ENCODE results near the gene LATS1. TPM values are rescaled to one million over a fixed set of nuclear protein-coding genes. Genes with fewer than 3 reads are reported as not detected.

LATS1 gene
- total and polyA plus RNA-seq, 4 donors: 2.7 to 9.2 (median 5.5) TPM

DNA sequence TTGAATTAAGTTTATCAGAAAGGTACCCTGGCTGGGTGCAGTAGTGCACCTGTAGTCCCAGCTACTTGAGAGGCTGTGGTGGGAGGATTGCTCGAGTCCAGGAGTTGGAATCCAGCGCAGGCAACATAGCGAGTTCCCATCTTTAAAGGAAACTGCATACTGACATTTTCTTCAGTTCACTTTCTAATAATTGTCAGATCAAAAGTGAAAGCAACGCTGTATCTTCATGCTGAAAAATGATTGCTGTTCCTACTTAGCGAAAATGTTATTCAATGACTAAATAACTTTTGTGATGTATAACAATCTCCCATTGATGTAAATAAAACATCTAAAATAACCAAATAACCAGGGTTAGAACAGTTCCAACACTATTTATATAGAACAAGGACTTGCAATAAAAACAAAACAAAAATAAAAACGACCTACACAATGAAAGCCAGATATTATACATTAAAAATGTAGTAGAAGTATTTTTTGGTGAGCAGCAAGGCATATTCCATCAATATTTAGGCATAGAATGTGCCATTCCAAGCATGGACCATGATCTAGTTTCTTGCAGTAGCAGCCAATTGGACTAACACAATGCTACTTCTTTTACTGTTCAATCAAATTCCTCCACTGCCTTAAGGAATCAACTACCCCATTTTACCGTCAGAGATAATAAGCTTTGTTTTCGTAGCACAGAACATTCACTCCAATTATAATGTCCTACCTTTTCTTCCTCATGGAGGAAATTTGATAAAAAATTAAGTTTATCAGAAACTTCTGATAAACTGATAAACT is 1.5 kb downstream of the LATS1 start:
- no peak for DNase-seq (ENCODE audit: low spot score)
- Histone ChIP-seq H3K4me1 (ENCODE audit: control insufficient read depth in 4 of 4, insufficient read depth in 4 of 4, low read length in 3 of 4) (peaks cover 5 to 21% (median 11%) of the 10 kb centered on the region in 4 donors), H3K27me3 (ENCODE audit: control insufficient read depth in 4 of 4, insufficient read depth in 4 of 4, low read length in 3 of 4) (no peaks in the 10 kb centered on the region), H3K36me3 (ENCODE audit: control insufficient read depth in 4 of 4, insufficient read depth in 3 of 4, low read depth in 1 of 4, low read length in 3 of 4) (no peaks in the 10 kb centered on the region), H3K9me3 (ENCODE audit: control insufficient read depth in 4 of 4, low read length in 3 of 4) (no peaks in the 10 kb centered on the region), H3K27ac (ENCODE audit: low read depth in 1 of 2, low read length in 2 of 2) (peak overlapping the region; percentile 17 to 52), H3K4me3 (ENCODE audit: low read depth in 1 of 3, low read length in 3 of 3) (peak overlapping the region in 2 of 3 donors; percentile 32 to 69), H3K9ac (ENCODE audit: low read depth in 1 of 2, low read length in 2 of 2) (peak overlapping the region; percentile 96)
- TF ChIP-seq, protein P1, sequence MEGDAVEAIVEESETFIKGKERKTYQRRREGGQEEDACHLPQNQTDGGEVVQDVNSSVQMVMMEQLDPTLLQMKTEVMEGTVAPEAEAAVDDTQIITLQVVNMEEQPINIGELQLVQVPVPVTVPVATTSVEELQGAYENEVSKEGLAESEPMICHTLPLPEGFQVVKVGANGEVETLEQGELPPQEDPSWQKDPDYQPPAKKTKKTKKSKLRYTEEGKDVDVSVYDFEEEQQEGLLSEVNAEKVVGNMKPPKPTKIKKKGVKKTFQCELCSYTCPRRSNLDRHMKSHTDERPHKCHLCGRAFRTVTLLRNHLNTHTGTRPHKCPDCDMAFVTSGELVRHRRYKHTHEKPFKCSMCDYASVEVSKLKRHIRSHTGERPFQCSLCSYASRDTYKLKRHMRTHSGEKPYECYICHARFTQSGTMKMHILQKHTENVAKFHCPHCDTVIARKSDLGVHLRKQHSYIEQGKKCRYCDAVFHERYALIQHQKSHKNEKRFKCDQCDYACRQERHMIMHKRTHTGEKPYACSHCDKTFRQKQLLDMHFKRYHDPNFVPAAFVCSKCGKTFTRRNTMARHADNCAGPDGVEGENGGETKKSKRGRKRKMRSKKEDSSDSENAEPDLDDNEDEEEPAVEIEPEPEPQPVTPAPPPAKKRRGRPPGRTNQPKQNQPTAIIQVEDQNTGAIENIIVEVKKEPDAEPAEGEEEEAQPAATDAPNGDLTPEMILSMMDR (IDR thresholded peaks at IDR 0.05; ENCODE audit: low read depth, low read length, missing input control): no peak
- TF ChIP-seq, protein P2, sequence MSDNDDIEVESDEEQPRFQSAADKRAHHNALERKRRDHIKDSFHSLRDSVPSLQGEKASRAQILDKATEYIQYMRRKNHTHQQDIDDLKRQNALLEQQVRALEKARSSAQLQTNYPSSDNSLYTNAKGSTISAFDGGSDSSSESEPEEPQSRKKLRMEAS (IDR thresholded peaks at IDR 0.05): no peak
- TF ChIP-seq HNF4G (IDR thresholded peaks at IDR 0.05) (no peak), FOXA1 (IDR thresholded peaks at IDR 0.05) (no peak), EGR1 (IDR thresholded peaks at IDR 0.05; ENCODE audit: low read depth in 2 of 2) (no peak), RXRA (IDR thresholded peaks at IDR 0.05) (no peak), NR2F2 (IDR thresholded peaks at IDR 0.05) (no peak), YY1 (IDR thresholded peaks at IDR 0.05) (no peak), TAF1 (conservative IDR thresholded peaks at IDR 0.05) (no peak), HNF4A (conservative IDR thresholded peaks at IDR 0.05) (no peak), RAD21 (IDR thresholded peaks at IDR 0.05) (no peak), SP1 (IDR thresholded peaks at IDR 0.05) (no peak)
- TF ChIP-seq, protein P3, sequence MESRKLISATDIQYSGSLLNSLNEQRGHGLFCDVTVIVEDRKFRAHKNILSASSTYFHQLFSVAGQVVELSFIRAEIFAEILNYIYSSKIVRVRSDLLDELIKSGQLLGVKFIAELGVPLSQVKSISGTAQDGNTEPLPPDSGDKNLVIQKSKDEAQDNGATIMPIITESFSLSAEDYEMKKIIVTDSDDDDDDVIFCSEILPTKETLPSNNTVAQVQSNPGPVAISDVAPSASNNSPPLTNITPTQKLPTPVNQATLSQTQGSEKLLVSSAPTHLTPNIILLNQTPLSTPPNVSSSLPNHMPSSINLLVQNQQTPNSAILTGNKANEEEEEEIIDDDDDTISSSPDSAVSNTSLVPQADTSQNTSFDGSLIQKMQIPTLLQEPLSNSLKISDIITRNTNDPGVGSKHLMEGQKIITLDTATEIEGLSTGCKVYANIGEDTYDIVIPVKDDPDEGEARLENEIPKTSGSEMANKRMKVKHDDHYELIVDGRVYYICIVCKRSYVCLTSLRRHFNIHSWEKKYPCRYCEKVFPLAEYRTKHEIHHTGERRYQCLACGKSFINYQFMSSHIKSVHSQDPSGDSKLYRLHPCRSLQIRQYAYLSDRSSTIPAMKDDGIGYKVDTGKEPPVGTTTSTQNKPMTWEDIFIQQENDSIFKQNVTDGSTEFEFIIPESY (IDR thresholded peaks at IDR 0.05): no peak
- TF ChIP-seq, protein P4, sequence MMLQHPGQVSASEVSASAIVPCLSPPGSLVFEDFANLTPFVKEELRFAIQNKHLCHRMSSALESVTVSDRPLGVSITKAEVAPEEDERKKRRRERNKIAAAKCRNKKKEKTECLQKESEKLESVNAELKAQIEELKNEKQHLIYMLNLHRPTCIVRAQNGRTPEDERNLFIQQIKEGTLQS (IDR thresholded peaks at IDR 0.05): no peak
- WGBS: 22% methylated on average over 8 of the region's 8 CpGs

DNA sequence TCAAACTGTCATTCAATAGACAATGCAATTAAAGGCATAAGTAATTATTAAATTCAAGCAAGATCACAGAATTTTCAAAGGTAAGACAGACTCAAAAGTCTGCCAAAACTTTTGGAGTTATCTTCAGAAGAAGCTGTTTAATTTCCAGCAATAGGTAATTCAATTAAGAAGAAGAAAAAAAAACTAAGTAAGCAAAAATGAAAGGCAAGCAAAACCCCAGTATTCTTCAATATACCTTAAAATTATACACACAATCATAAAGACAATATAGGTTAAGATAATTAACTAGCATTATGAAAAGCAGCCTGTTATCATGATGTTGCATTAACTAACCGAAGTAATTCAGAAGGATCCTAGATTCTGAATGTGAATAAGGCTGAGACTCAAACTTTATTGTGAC is 3.5 kb downstream of the LATS1 start:
- Histone ChIP-seq H3K4me1 (ENCODE audit: control insufficient read depth in 4 of 4, insufficient read depth in 4 of 4, low read length in 3 of 4) (peaks cover 5 to 21% (median 11%) of the 10 kb centered on the region in 4 donors), H3K27ac (ENCODE audit: low read depth in 1 of 2, low read length in 2 of 2) (no peak overlapping the region), H3K36me3 (ENCODE audit: control insufficient read depth in 4 of 4, insufficient read depth in 3 of 4, low read depth in 1 of 4, low read length in 3 of 4) (no peaks in the 10 kb centered on the region), H3K4me3 (ENCODE audit: low read depth in 1 of 3, low read length in 3 of 3) (no peak overlapping the region), H3K9ac (ENCODE audit: low read depth in 1 of 2, low read length in 2 of 2) (no peak overlapping the region), H3K9me3 (ENCODE audit: control insufficient read depth in 4 of 4, low read length in 3 of 4) (no peaks in the 10 kb centered on the region), H3K27me3 (ENCODE audit: control insufficient read depth in 4 of 4, insufficient read depth in 4 of 4, low read length in 3 of 4) (no peaks in the 10 kb centered on the region)
- DNase-seq (ENCODE audit: low spot score): no peak
- TF ChIP-seq RAD21 (IDR thresholded peaks at IDR 0.05): no peak
- TF ChIP-seq, protein P4 (IDR thresholded peaks at IDR 0.05): no peak
- no peak for TF ChIP-seq JUND (IDR thresholded peaks at IDR 0.05)
- TF ChIP-seq, protein P1 (IDR thresholded peaks at IDR 0.05; ENCODE audit: low read depth, low read length, missing input control): no peak
- TF ChIP-seq HNF4A (conservative IDR thresholded peaks at IDR 0.05): no peak
- no peak for TF ChIP-seq FOXA1 (IDR thresholded peaks at IDR 0.05)
- TF ChIP-seq, protein P5, sequence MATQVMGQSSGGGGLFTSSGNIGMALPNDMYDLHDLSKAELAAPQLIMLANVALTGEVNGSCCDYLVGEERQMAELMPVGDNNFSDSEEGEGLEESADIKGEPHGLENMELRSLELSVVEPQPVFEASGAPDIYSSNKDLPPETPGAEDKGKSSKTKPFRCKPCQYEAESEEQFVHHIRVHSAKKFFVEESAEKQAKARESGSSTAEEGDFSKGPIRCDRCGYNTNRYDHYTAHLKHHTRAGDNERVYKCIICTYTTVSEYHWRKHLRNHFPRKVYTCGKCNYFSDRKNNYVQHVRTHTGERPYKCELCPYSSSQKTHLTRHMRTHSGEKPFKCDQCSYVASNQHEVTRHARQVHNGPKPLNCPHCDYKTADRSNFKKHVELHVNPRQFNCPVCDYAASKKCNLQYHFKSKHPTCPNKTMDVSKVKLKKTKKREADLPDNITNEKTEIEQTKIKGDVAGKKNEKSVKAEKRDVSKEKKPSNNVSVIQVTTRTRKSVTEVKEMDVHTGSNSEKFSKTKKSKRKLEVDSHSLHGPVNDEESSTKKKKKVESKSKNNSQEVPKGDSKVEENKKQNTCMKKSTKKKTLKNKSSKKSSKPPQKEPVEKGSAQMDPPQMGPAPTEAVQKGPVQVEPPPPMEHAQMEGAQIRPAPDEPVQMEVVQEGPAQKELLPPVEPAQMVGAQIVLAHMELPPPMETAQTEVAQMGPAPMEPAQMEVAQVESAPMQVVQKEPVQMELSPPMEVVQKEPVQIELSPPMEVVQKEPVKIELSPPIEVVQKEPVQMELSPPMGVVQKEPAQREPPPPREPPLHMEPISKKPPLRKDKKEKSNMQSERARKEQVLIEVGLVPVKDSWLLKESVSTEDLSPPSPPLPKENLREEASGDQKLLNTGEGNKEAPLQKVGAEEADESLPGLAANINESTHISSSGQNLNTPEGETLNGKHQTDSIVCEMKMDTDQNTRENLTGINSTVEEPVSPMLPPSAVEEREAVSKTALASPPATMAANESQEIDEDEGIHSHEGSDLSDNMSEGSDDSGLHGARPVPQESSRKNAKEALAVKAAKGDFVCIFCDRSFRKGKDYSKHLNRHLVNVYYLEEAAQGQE (IDR thresholded peaks at IDR 0.05): no peak
- TF ChIP-seq EGR1 (IDR thresholded peaks at IDR 0.05; ENCODE audit: low read depth in 2 of 2): no peak
- TF ChIP-seq YY1 (IDR thresholded peaks at IDR 0.05): no peak
- TF ChIP-seq, protein P3 (IDR thresholded peaks at IDR 0.05): no peak
- no peak for TF ChIP-seq RXRA (IDR thresholded peaks at IDR 0.05)
- 96% methylated on average over 1 of the region's 1 CpG for WGBS
